HG02981 (cell line): ENCODE results near the gene CDH4.

Source experiments
- ATAC-seq: cut with Tn5 transposase; IDR thresholded peaks from one replicate; pipeline ENCODE4 v1.9.1; 2021; ENCODE audit warnings: mild to moderate bottlenecking, moderate library complexity; ENCODE audit not compliant: unreplicated experiment

Gene CDH4

GRCh38 chr20:61927826-61928541 is 675.9 kb downstream of the CDH4 start:
- ATAC-seq = no peak

- no peak for ATAC-seq
These were observed 677.5 kb downstream of the CDH4 start for GRCh38 chr20:61929561-61929960.

DNA sequence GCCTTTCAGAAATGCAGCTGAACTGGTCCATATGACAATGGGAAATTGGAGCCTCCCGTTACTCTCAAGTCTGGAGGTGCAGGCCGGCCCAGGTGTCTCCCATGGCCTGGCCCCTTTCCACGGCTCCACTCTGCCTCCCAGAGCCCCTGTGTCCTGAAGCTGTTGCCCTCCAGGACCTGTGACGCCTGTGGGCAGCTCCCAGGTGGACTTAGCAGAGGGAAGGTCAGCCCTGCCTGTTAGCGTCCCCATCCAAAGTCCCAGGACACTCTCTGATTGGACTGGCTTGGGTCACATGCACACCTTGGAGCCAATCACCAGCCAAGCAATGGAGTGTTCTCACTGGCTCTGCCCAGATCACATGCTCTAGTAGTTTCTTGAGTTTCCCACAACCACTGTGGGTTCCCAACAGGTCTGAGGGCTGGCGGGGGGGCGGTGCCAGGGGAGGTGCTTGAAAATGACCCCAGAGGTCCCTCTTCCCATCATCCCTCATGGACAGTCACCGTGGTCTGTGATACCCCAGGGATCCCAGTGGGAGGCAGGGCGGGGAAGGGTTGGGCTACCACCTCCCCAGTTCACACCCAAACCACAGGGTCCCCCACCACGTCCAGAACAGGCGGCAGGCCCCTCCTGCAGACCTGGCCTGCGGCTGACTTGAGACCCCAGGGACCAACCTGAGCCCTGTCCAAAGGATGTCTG is 678.1 kb downstream of the CDH4 start:
- ATAC-seq = no peak

GRCh38 chr20:61930776-61931475 is 678.9 kb downstream of the CDH4 start:
- no peak for ATAC-seq

- ATAC-seq = no peak
These were observed 679.6 kb downstream of the CDH4 start for GRCh38 chr20:61931476-61932198.

DNA sequence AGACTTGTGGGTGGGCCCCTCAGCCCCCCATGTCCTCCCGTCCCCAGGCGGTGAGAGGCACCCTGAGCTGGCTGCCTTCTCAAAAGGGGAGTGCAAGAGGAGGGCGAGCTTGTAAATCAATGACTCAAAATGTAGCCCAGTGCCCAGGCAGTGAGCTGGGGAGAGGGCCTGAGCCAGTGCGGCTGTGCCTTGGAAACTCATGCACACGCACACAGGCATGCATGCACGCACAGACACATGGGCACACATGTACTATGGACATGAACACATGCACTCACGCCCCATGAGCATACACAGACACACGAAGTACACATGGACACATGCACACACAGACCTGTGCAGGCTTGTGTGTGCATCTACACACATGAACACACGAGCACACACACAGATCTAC is 680.1 kb downstream of the CDH4 start:
- ATAC-seq = no peak

DNA sequence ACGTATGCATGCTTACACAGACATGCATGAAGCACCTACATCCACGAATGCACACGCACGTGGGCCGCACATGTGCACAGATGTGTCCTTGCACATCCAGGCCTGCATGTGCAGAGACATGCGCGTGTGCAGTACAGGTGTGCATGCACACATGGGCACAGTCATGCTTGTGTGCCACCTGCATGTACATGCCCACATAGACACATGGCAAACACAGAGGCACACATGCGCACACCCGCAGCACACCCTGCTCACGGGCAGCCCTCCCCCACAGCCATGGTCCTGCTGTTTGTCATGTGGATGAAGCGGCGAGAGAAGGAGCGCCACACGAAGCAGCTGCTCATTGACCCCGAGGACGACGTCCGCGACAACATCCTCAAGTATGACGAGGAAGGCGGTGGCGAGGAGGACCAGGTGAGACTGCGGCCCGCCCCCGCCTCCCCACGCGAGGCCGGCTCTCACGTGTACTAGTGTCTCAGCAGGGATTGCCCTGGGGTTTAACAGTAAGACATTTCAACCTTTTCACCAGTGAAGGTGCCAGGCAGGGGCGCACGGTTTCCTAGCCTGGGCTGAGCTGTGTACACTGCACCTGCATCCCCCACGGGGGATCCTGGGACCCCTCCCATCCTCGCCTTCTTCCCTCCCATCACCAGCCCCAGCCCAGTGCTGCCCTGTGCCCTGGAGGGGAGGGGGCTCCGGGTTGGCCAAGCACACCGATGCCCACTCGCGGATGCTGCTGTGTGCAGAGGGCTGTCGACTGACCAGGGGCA is 680.8 kb downstream of the CDH4 start:
- no peak for ATAC-seq

- ATAC-seq = no peak
These were observed 681.5 kb downstream of the CDH4 start for GRCh38 chr20:61933481-61933950.

- no peak for ATAC-seq
These were observed 682.1 kb downstream of the CDH4 start for GRCh38 chr20:61933951-61934715.

DNA sequence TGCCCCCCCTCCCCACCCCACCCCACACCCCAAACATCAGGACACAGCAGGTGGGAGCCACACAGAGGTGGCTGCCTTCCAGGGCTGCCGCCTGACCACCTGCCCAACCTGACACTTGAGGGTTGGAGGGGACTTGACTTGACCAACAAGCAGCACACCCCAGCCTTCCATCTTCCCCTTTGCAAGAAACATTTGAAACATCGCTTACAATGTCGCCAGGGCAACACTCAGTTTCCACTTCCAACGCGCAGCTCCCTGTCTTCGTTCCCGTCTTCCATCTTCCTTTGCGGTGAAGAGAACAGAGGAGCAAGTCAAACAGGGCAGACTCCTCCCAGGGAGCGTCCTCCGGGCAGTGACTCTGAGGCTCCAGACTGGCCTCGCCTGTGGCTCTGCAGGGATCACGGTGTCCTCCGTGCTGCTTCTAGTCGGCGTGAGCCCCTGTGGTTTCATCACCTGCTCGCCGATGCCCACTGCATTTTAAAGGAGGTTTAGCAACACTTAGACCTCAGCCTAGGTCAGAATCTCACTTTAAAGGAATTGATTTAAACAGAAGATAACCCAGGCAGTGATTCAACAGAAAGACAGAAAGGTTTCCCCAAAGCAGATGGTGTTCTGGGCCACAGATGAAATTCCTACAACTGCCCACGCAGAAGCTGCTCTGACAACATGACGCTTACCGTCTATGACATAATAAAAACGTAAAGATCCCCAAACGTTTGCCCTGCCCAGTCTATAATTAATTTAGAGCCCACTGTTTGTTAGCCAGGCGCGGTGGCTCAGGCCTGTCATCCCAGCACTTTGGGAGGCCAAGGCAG is 682.9 kb downstream of the CDH4 start:
- no peak for ATAC-seq

- no peak for ATAC-seq
These were observed 684.1 kb downstream of the CDH4 start for GRCh38 chr20:61935926-61936700.

- no peak for ATAC-seq
These were observed 684.7 kb downstream of the CDH4 start for GRCh38 chr20:61936701-61937131.

DNA sequence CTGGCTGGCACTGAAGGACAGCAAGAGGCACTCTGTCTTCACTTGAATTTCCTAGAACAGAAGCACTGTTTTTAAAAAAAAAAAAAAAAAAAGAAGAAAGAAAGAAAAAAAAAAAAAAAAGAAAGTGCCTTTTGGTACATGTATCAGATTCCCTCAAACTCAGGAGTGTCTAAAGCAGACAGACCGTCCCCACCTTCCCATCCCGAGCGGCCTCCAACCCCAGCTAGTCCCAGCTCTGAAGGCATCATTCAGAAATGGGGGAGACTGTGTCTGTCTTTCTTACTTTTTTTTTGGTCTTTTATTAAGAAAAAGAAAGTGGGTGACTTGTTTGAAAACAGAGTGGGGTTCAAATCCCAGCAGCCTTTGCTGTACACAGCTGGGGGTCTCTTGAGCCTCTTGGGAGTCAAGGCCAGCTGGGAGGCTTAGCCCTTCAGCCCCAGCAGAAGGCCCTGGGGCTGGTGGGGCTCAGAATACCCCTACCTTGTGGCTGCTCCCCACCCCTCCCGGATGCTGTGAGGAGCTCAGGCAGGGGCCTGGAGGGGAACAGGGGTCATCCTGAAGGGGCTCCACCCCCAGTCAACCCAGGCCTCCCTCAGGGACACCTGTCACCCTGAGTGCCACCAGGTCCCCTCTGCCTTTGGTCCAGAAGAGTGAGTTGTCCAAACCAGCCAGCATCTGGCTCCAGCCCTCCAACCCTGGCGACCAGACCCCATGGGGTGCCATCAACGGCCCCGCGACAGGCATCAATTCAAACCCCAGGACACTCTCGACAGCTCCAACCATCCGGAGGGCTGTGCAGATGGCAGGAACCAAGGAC is 685.3 kb downstream of the CDH4 start:
- ATAC-seq = no peak

- ATAC-seq = no peak
These were observed 686.1 kb downstream of the CDH4 start for GRCh38 chr20:61937963-61938838.

- ATAC-seq = no peak
These were observed 687.0 kb downstream of the CDH4 start for GRCh38 chr20:61938839-61939690.
